Lower leg skin (tissue), 3 donors: Measurements from ENCODE around the gene PPP1R8.

Source experiments
- POLR2A ChIP-seq, 2 donors: fragments of 450-650 bp; IDR thresholded peaks; one replicate each; pipeline ENCODE4 v1.6.1; 2016 to 2017; ENCODE audit warnings: antibody characterized with exemption in 2 of 2, mild to moderate bottlenecking in 1 of 2, moderate library complexity in 1 of 2
- TF ChIP-seq, protein P1 (sequence below), 3 donors: fragments of 450-650 bp; IDR thresholded peaks; one replicate each; pipeline ENCODE4 v1.5.1; 2016; ENCODE audit warnings: antibody characterized with exemption in 3 of 3, mild to moderate bottlenecking in 3 of 3, moderate library complexity in 2 of 3

DNA sequence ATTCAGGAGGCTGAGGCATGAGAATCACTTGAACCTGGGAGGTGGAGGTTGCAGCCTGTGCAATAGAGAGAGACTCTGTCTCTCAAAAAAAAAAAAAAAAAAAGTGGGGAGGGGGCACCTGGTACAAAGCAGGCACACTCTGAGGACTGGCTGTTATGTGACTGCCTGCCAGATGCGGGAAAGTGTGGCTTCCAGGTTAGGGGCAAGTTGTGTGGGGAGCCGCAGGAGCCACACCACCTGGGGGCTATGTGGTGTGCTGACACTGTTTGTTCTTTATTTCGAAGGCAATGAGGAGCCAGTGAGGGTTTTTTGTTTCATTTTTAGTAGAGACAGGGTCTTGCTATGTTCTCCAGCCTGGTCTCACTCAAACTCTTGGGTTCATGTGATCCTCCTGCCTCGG is 47.5 kb downstream of the PPP1R8 start:
- no peak for TF ChIP-seq POLR2A (IDR thresholded peaks at IDR 0.05)
- TF ChIP-seq, protein P1, sequence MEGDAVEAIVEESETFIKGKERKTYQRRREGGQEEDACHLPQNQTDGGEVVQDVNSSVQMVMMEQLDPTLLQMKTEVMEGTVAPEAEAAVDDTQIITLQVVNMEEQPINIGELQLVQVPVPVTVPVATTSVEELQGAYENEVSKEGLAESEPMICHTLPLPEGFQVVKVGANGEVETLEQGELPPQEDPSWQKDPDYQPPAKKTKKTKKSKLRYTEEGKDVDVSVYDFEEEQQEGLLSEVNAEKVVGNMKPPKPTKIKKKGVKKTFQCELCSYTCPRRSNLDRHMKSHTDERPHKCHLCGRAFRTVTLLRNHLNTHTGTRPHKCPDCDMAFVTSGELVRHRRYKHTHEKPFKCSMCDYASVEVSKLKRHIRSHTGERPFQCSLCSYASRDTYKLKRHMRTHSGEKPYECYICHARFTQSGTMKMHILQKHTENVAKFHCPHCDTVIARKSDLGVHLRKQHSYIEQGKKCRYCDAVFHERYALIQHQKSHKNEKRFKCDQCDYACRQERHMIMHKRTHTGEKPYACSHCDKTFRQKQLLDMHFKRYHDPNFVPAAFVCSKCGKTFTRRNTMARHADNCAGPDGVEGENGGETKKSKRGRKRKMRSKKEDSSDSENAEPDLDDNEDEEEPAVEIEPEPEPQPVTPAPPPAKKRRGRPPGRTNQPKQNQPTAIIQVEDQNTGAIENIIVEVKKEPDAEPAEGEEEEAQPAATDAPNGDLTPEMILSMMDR (IDR thresholded peaks at IDR 0.05): no peak
